Smooth muscle cell (in vitro differentiated cells): ENCODE results near the gene PRKCZ. TPM values are rescaled to one million over a fixed set of nuclear protein-coding genes. Genes with fewer than 3 reads are reported as not detected.

Source experiments
- DNase-seq: peaks from one replicate; lab custom pipeline; 2025; ENCODE audit not compliant: unreplicated experiment; lab: John Stamatoyannopoulos, UW
- H2AFZ ChIP-seq: fragments of 200-600 bp; sonication (generic); 2 replicates; pipeline ENCODE4 v1.6.0; 2016; ENCODE audit warnings: antibody characterized with exemption, low read depth, mild to moderate bottlenecking
- H3F3A ChIP-seq: fragments of 200-600 bp; sonication (generic); 2 replicates; pipeline ENCODE4 v1.6.0; 2017; ENCODE audit warnings: antibody characterized with exemption, low read depth
- H3K27ac ChIP-seq: fragments of 200-600 bp; sonication (generic); 2 replicates; pipeline ENCODE4 v1.5.1; 2016; ENCODE audit warnings: low read depth, mild to moderate bottlenecking
- H3K27me3 ChIP-seq: fragments of 200-600 bp; sonication (generic); 2 replicates; pipeline ENCODE4 v1.6.1; 2016; ENCODE audit warnings: low read depth, mild to moderate bottlenecking
- H3K36me3 ChIP-seq: fragments of 200-600 bp; sonication (generic); 2 replicates; pipeline ENCODE4 v1.5.1; 2016; ENCODE audit warnings: low read depth
- H3K4me1 ChIP-seq: fragments of 200-600 bp; sonication (generic); 2 replicates; pipeline ENCODE4 v1.5.1; 2016; ENCODE audit warnings: low read depth
- H3K4me2 ChIP-seq: fragments of 200-600 bp; sonication (generic); 2 replicates; pipeline ENCODE4 v1.6.0; 2016; ENCODE audit warnings: mild to moderate bottlenecking
- H3K4me3 ChIP-seq: fragments of 200-600 bp; sonication (generic); 2 replicates; pipeline ENCODE4 v1.5.1; 2016; ENCODE audit warnings: mild to moderate bottlenecking
- H3K79me2 ChIP-seq: fragments of 200-600 bp; sonication (generic); 2 replicates; pipeline ENCODE4 v1.6.0; 2016; ENCODE audit warnings: low read depth, mild to moderate bottlenecking
- H3K9ac ChIP-seq: fragments of 200-600 bp; sonication (generic); 2 replicates; pipeline ENCODE4 v1.6.0; 2016; ENCODE audit warnings: low read depth
- H3K9me3 ChIP-seq: fragments of 200-600 bp; sonication (generic); replicated peaks from 2 replicates; pipeline ENCODE4 v1.5.1; 2016; ENCODE audit warnings: low read depth
- H4K20me1 ChIP-seq: fragments of 200-600 bp; sonication (generic); 2 replicates; pipeline ENCODE4 v1.6.0; 2016; ENCODE audit warnings: low read depth
- WGBS: methylation state at CpG from one replicate; pipeline ENCODE4 v1.1.7; 2016; ENCODE audit warnings: low lambda C conversion rate; 5-methylcytosine and 5-hydroxymethylcytosine counted together
- polyA plus RNA-seq: library from polyadenylated mRNA; unstranded; fragments of >200 nt; fragmentation: Nextera tagmentation; extraction: Ambion mirVana; gene quantifications from 2 replicates; pipeline ENCODE4 v1.2.1, GENCODE V29; 2016
- total RNA-seq: library from RNA; depleted of rRNA; stranded (reverse); fragments of >200 nt; gene quantifications from 2 replicates; pipeline ENCODE4 v1.2.3, GENCODE V29; 2014
- TF ChIP-seq, protein P1 (sequence below): fragments of 200-600 bp; sonication (generic); IDR thresholded peaks from 2 replicates; pipeline ENCODE4 v1.5.1; 2017; ENCODE audit warnings: borderline replicate concordance, mild to moderate bottlenecking, antibody characterized with exemption; ENCODE audit not compliant: insufficient read depth, poor library complexity, severe bottlenecking

The PRKCZ gene
- total and polyA plus RNA-seq, 2 experiments from 2014 or later = 5.8 to 10.3 TPM

DNA sequence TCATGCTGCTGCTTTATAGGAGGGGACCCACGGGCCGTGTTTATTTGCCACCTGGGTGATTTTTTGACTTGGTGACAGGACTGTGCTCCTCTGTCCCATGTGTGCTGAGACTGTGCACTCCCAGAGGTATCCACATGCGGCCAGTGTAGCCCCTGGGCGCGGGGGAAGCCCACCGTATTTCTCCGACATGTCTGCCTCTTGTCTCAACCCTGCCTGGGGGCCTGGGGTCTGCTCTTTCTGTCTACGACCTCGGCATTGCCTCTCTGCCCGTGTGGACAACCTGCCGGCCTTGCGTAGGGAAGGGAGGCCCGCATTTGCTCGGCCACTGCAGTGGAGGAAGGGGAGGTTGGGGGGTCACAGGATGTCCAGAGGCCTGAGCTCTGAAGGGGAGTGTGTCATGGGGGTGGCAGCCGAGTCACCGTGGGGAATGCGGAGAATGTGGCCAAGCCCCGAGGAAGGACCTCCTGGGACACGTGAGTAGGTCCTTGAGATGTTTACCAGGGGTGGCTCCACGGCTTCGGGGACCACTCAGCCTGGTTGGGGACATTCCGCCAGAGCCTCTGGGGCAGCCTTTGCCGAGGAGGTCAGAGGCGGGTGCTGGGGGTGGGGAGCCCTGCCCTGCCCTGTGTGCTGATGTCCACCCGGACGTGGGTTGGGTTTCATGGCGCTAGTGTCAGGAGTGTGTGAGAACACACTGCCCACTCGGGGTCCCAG, 11.0 kb downstream of the PRKCZ start:
- Histone ChIP-seq H3K4me1 (no peaks in the 10 kb centered on the region), H3K36me3 (no peaks in the 10 kb centered on the region), H3K27ac (no peak overlapping the region), H3K27me3 (no peaks in the 10 kb centered on the region), H2AFZ (no peak overlapping the region), H3K9me3 (no peaks in the 10 kb centered on the region), H3F3A (no peaks in the 10 kb centered on the region), H4K20me1 (no peaks in the 10 kb centered on the region), H3K4me3 (no peak overlapping the region), H3K9ac (no peak overlapping the region), H3K79me2 (no peaks in the 10 kb centered on the region), H3K4me2 (no peak overlapping the region)
- WGBS = 83% methylated on average over 27 of the region's 28 CpGs
- TF ChIP-seq, protein P1, sequence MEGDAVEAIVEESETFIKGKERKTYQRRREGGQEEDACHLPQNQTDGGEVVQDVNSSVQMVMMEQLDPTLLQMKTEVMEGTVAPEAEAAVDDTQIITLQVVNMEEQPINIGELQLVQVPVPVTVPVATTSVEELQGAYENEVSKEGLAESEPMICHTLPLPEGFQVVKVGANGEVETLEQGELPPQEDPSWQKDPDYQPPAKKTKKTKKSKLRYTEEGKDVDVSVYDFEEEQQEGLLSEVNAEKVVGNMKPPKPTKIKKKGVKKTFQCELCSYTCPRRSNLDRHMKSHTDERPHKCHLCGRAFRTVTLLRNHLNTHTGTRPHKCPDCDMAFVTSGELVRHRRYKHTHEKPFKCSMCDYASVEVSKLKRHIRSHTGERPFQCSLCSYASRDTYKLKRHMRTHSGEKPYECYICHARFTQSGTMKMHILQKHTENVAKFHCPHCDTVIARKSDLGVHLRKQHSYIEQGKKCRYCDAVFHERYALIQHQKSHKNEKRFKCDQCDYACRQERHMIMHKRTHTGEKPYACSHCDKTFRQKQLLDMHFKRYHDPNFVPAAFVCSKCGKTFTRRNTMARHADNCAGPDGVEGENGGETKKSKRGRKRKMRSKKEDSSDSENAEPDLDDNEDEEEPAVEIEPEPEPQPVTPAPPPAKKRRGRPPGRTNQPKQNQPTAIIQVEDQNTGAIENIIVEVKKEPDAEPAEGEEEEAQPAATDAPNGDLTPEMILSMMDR = no peak
- no peak for DNase-seq

DNA sequence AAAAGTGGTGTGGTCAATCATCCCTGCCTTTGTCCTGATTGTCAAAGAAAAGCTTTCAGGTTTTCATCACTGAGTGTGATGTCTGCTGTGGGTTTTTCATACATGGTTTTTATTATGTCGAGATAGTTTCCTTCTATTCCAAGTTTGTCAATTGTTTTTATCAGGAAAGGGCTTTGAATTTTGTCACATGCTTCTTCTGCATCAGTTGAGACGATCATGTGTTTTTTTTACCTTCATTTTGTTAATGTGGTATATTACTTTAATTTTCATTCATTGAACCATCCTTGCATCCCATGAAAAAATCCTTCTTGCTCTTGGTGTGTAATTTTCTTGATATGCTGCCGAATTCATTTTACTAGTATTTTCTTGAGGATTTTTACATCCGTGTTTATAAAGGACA, 15.5 kb downstream of the PRKCZ start:
- Histone ChIP-seq H3K79me2 (no peaks in the 10 kb centered on the region), H3K4me3 (no peak overlapping the region), H3K4me2 (no peak overlapping the region), H3K36me3 (no peaks in the 10 kb centered on the region), H3K9me3 (no peaks in the 10 kb centered on the region), H3F3A (no peaks in the 10 kb centered on the region), H2AFZ (no peak overlapping the region), H3K9ac (no peak overlapping the region), H3K27me3 (no peaks in the 10 kb centered on the region), H3K27ac (no peak overlapping the region), H3K4me1 (no peaks in the 10 kb centered on the region), H4K20me1 (no peaks in the 10 kb centered on the region)
- TF ChIP-seq, protein P1 = no peak
- DNase-seq = no peak
- 94% methylated on average over 4 of the region's 4 CpGs for WGBS

DNA sequence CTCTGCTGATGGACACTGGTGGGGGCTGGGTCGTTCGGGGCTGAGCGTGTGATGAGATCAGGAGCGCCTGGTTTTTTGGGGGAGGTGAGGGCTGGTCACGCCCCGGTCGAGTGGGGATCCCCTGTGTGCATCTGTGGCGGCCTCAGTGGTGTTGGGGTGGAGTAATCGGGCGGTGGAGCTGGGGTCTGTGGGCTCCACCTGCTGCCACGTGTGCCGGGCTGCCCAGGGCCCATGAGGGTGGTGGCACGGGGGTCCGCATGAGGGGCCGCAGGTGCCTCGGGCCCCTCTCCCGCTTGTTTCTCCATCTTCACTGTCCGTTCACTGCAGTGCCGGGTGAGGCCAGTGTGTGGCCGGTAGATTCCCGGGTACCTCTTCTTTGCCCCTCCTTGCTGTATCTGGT, 17.2 kb downstream of the PRKCZ start:
- TF ChIP-seq, protein P1 = no peak
- Histone ChIP-seq H4K20me1 (no peaks in the 10 kb centered on the region), H3K9ac (no peak overlapping the region), H3F3A (no peaks in the 10 kb centered on the region), H3K4me3 (no peak overlapping the region), H3K36me3 (no peaks in the 10 kb centered on the region), H3K79me2 (no peaks in the 10 kb centered on the region), H3K27ac (no peak overlapping the region), H3K4me2 (no peak overlapping the region), H2AFZ (no peak overlapping the region), H3K4me1 (no peaks in the 10 kb centered on the region), H3K27me3 (no peaks in the 10 kb centered on the region), H3K9me3 (no peaks in the 10 kb centered on the region)
- 93% methylated on average over 20 of the region's 21 CpGs for WGBS
- no peak for DNase-seq

DNA sequence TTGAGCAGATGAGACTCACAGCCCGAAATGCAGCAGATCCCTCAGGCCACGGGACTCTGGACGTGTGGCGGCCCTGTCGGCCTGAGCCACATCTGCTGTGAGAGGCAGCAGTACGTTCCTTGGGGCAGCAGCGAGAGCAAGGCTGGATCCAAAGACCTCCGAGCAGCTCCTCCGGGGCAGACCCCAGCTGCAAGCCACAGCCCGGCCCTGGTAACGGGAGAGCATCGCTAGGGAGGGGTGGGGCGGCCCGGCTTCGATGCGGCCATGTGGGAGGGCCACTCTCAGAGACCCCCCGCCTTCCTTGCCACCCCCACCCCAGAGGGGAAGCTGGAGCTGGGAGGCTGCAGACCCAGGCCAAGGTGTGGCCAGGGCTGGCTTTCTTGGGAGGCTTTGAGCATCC, 17.8 kb downstream of the PRKCZ start:
- Histone ChIP-seq H2AFZ (no peak overlapping the region), H3K4me1 (no peaks in the 10 kb centered on the region), H3K4me2 (no peak overlapping the region), H3K27me3 (no peaks in the 10 kb centered on the region), H3K9ac (no peak overlapping the region), H3K27ac (no peak overlapping the region), H3K4me3 (no peak overlapping the region), H3F3A (no peaks in the 10 kb centered on the region), H3K79me2 (no peaks in the 10 kb centered on the region), H3K9me3 (no peaks in the 10 kb centered on the region), H4K20me1 (no peaks in the 10 kb centered on the region), H3K36me3 (no peaks in the 10 kb centered on the region)
- TF ChIP-seq, protein P1 = no peak
- no peak for DNase-seq
- 93% methylated on average over 17 of the region's 17 CpGs for WGBS
